SJCRH30 (cell line): ENCODE results near the gene SOX15. TPM values are rescaled to one million over a fixed set of nuclear protein-coding genes. Genes with fewer than 3 reads are reported as not detected.

Source experiments
- DNase-seq, 2 experiments: peaks; one replicate each; pipeline ENCODE4 v3.0.0-alpha.2; 2015 to 2020
- H3K27ac ChIP-seq: fragments of 250-450 bp; sonication (Bioruptor Pico); 2 replicates; pipeline ENCODE4 v1.5.1; 2020; ENCODE audit warnings: mild to moderate bottlenecking, moderate library complexity
- H3K27me3 ChIP-seq: fragments of 250-450 bp; sonication (Bioruptor Pico); 2 replicates; pipeline ENCODE4 v1.5.1; 2020; ENCODE audit warnings: mild to moderate bottlenecking, moderate library complexity
- H3K36me3 ChIP-seq: fragments of 250-450 bp; sonication (Bioruptor Pico); 2 replicates; pipeline ENCODE4 v1.5.1; 2020; ENCODE audit warnings: mild to moderate bottlenecking, moderate library complexity
- H3K4me1 ChIP-seq: fragments of 250-450 bp; sonication (Bioruptor Pico); 2 replicates; pipeline ENCODE4 v1.5.1; 2020; ENCODE audit warnings: mild to moderate bottlenecking, moderate library complexity
- H3K4me3 ChIP-seq: fragments of 250-450 bp; sonication (Bioruptor Pico); 2 replicates; pipeline ENCODE4 v1.5.1; 2020; ENCODE audit warnings: mild to moderate bottlenecking, moderate library complexity
- H3K9me3 ChIP-seq: fragments of 250-450 bp; sonication (Bioruptor Pico); replicated peaks from 2 replicates; pipeline ENCODE4 v1.5.1; 2020; ENCODE audit warnings: mild to moderate bottlenecking, moderate library complexity
- total RNA-seq: library from RNA; depleted of rRNA; stranded (reverse); fragments of >200 nt; shearing (Covaris generic); gene quantifications from 2 replicates; pipeline ENCODE4 v1.2.3, GENCODE V29; 2014

Gene SOX15
- total RNA-seq, 1 experiment from 2014 or later, result 0.10 TPM

- Histone ChIP-seq H3K4me1 (0 out of 2 replicates have a peak, but pooled peaks cover 2% of the 10 kb centered on the region), H3K4me3 (no peak overlapping the region), H3K36me3 (peaks cover 25% of the 10 kb centered on the region), H3K27ac (no peak overlapping the region), H3K9me3 (no peaks in the 10 kb centered on the region), H3K27me3 (no peaks in the 10 kb centered on the region)
- no peak for DNase-seq
Observed at GRCh38 chr17:7588553-7589203, 1.2 kb downstream of the SOX15 start.

- Histone ChIP-seq H3K4me1 (peaks cover 7% of the 10 kb centered on the region; the same call in 1 of the 2 replicates), H3K9me3 (no peaks in the 10 kb centered on the region), H3K36me3 (peaks cover 16% of the 10 kb centered on the region), H3K27ac (no peak overlapping the region), H3K4me3 (no peak overlapping the region), H3K27me3 (no peaks in the 10 kb centered on the region)
- DNase-seq, result peak; percentile 44 to 57
Observed at GRCh38 chr17:7587420-7588151, 2.3 kb downstream of the SOX15 start.

- peaks cover 11% of the 10 kb centered on the region for H3K36me3 ChIP-seq
- H3K4me1 ChIP-seq, result peaks cover 7% of the 10 kb centered on the region; the same call in 1 of the 2 replicates
- DNase-seq, result no peak
- no peaks in the 10 kb centered on the region for H3K27me3 ChIP-seq
- no peaks in the 10 kb centered on the region for H3K9me3 ChIP-seq
- no peak overlapping the region for H3K27ac ChIP-seq
- H3K4me3 ChIP-seq, result no peak overlapping the region
Observed at GRCh38 chr17:7586673-7587419, 3.0 kb downstream of the SOX15 start.

DNA sequence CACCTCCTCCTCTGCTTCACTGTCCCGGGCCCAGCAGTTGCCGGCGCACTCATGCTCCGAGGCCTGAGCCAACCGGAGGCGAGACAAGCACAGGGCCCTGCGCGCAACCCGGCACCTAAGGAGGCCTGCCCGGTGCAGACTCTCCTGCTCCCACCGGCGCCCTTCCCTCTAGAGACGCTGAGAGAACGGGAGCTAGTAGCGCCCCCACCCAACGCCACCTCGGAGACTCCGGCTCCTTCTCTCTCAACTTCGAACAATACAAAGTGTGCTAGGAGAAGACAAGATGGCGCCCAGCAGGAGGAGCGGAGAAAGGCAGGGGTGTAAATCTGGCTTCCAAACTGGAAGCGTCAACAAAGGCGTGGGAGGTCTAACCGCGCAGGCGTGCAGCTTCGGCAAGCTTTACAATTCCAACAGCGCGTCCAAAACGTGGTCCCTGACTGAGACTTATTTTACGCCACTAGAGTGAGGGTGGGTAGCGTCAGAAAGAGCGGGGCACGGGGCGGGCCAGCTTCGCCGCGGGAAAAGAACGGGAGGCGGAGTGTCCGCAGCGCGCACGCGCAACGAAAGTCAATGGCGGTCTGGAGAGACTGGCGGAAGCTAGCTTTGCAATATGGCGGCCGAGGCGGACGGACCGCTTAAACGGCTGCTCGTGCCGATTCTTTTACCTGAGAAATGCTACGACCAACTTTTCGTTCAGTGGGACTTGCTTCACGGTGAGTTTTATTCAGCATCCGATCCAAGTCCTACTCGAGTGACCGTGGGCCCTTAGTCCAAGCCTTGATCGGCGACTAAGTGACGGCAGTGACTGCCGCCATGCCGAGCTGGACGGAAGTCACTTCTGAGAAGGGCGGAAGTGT, 6.4 kb downstream of the SOX15 start, which contains the start of gene MPDU1:
MPDU1 (plus strand) TSS at position 600 of the 857 bp plus-strand sequence; CDS start at position 611, 11 bp downstream.
- H3K27me3 ChIP-seq, result no peaks in the 10 kb centered on the region
- peak within 1 kb of the TSS; percentile 69 for H3K4me3 ChIP-seq
- peaks cover 4% of the 10 kb centered on the region; the same call in 1 of the 2 replicates for H3K4me1 ChIP-seq
- peak within 1 kb of the TSS; percentile 95 for H3K27ac ChIP-seq
- H3K9me3 ChIP-seq, result no peaks in the 10 kb centered on the region
- peaks cover 15% of the 10 kb centered on the region for H3K36me3 ChIP-seq
- DNase-seq, result peak; percentile 94 to 95

DNA sequence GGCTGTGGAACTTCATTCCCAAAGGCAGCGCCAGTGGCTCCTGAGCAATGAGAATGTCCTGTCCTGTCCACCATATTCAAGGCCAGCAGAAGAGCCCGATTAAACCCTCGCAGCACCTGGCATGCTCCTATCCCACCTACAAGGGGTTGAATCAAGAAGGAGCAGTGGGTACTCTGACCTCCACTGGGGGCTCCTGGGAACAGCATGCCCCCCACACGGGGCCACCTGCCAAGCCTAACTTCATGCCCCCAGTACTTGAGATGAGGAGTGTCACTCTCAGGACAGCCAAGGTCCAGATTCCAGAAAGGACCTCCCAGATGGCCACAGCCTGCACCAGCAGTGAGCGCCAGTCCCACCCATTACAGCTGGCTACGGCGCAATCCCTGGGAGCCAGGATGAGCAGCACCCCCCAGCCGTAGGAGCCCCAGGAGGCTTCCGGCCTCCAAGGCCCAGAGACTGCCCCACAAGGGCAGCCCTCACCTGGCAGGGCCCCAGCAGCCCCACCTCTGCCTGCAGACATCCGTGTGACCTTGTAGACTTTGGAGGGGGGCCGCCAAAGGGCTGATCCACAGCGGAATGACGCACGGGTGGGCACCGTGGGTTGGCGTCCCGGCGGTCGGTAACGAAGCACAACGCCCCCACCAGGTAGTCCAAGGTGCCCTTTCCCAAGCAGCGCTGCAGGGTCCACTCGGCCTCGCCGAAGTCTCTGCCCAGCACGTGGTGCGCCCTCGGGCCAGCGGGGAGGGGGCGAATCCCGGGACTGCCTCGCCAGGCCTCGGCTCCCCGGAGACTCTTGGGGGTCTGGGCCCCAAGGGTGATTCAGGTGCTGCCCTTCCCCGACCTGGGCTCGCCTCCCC, 7.3 kb downstream of the SOX15 start:
- no peak for DNase-seq
- Histone ChIP-seq H3K4me3 (peak overlapping the region; percentile 69), H3K4me1 (peaks cover 4% of the 10 kb centered on the region; the same call in 1 of the 2 replicates), H3K27me3 (no peaks in the 10 kb centered on the region), H3K9me3 (no peaks in the 10 kb centered on the region), H3K36me3 (peaks cover 23% of the 10 kb centered on the region), H3K27ac (peak overlapping the region; percentile 95)

- no peak overlapping the region for H3K4me3 ChIP-seq
- no peaks in the 10 kb centered on the region for H3K9me3 ChIP-seq
- no peak for DNase-seq
- H3K36me3 ChIP-seq, result peaks cover 40% of the 10 kb centered on the region
- no peaks in the 10 kb centered on the region for H3K27me3 ChIP-seq
- H3K27ac ChIP-seq, result no peak overlapping the region
- peaks cover 4% of the 10 kb centered on the region; the same call in 1 of the 2 replicates for H3K4me1 ChIP-seq
Observed at GRCh38 chr17:7580604-7581575, 9.0 kb downstream of the SOX15 start.

GRCh38 chr17:7579834-7580603, 9.9 kb downstream of the SOX15 start:
- Histone ChIP-seq H3K27me3 (no peaks in the 10 kb centered on the region), H3K9me3 (no peaks in the 10 kb centered on the region), H3K4me3 (no peak overlapping the region), H3K27ac (no peak overlapping the region), H3K4me1 (peaks cover 4% of the 10 kb centered on the region; the same call in 1 of the 2 replicates), H3K36me3 (peaks cover 49% of the 10 kb centered on the region)
- no peak for DNase-seq

GRCh38 chr17:7579001-7579833, 10.7 kb downstream of the SOX15 start, which contains the start of gene CD68:
Gene CD68 (plus strand): TSS chr17:7579638. CDS start chr17:7579678, 40 bp downstream.
- no peaks in the 10 kb centered on the region for H3K9me3 ChIP-seq
- DNase-seq, result peak; percentile 22 to 43
- H3K36me3 ChIP-seq, result peaks cover 57% of the 10 kb centered on the region
- H3K4me3 ChIP-seq, result no peak within 1 kb of the TSS
- H3K27ac ChIP-seq, result no peak within 1 kb of the TSS
- H3K27me3 ChIP-seq, result no peaks in the 10 kb centered on the region
- H3K4me1 ChIP-seq, result peaks cover 4% of the 10 kb centered on the region; the same call in 1 of the 2 replicates

DNA sequence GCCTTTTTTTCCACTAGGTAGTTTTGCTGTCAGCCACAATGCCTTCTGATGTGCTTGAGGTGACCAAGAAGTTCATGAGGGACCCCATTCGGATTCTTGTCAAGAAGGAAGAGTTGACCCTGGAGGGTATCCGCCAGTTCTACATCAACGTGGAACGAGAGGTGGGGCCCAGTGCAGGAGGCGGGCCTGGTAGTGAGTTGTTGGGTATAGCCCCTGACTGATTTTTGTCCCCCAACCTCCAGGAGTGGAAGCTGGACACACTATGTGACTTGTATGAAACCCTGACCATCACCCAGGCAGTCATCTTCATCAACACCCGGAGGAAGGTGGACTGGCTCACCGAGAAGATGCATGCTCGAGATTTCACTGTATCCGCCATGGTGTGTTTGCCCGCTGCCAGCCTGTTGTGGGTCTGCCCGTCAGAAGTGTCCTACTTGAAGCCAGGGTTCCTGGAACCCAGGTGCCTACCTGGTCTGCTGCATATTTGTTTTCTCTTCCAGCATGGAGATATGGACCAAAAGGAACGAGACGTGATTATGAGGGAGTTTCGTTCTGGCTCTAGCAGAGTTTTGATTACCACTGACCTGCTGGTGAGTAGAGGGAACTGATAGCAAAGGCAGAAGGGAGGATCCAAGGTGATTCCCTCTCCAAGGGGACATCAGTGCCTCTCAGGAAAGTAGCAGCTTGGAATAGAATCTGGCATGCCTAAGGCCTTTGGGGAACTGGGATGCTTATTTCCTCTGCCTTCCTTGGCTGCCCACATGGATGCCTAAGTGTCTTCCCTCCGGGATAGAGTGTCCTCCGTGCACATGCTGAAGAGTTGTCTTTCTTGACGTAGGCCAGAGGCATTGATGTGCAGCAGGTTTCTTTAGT, 12.3 kb downstream of the SOX15 start:
- no peaks in the 10 kb centered on the region for H3K9me3 ChIP-seq
- DNase-seq, result no peak
- H3K4me1 ChIP-seq, result no peaks in the 10 kb centered on the region
- no peak overlapping the region for H3K27ac ChIP-seq
- H3K4me3 ChIP-seq, result no peak overlapping the region
- H3K36me3 ChIP-seq, result peaks cover 70% of the 10 kb centered on the region
- H3K27me3 ChIP-seq, result no peaks in the 10 kb centered on the region

- DNase-seq, result no peak
- Histone ChIP-seq H3K4me3 (no peak overlapping the region), H3K4me1 (no peaks in the 10 kb centered on the region), H3K27me3 (no peaks in the 10 kb centered on the region), H3K27ac (no peak overlapping the region), H3K36me3 (peaks cover 68% of the 10 kb centered on the region), H3K9me3 (no peaks in the 10 kb centered on the region)
Observed at GRCh38 chr17:7576432-7576937, 13.4 kb downstream of the SOX15 start.
